ENCODE data around the gene CCDC169.
A peak's percentile ranks its signal among the peaks of the same experiment; 100 is the strongest.

Gene CCDC169

GRCh38 chr13:36293497-36293896 is 4.1 kb downstream of the CCDC169 start:
- no peaks in the 10 kb centered on the region for H3K9me3 ChIP-seq (ENCODE audit: control insufficient read depth, insufficient read depth, low read depth, low read length)
- H3K27ac ChIP-seq (ENCODE audit: extremely low read depth, low read depth, low read length): no peak overlapping the region
- TF ChIP-seq ZNF670 (tag by site-specific recombination; IDR thresholded peaks at IDR 0.05; ENCODE audit: low read depth) (no peak), ZNF266 (tag by site-specific recombination; IDR thresholded peaks at IDR 0.05; ENCODE audit: low read depth) (no peak), MZF1 (tag by site-specific recombination; IDR thresholded peaks at IDR 0.05; ENCODE audit: borderline replicate concordance) (no peak), ZNF777 (tag by site-specific recombination; IDR thresholded peaks at IDR 0.05; ENCODE audit: borderline replicate concordance) (no peak)
- H3K4me3 ChIP-seq (ENCODE audit: low read depth, low read length): no peak overlapping the region
- H3K4me1 ChIP-seq (ENCODE audit: control insufficient read depth, insufficient read depth, low read length): no peaks in the 10 kb centered on the region
- no peaks in the 10 kb centered on the region for H3K36me3 ChIP-seq (ENCODE audit: control insufficient read depth in 2 of 2, insufficient read depth in 1 of 2, low read length in 2 of 2)
- ChIA-PET CTCF (interaction anchor here (0.6 to 2.4 kb wide), 3 partner anchors 9 to 154 kb away, joined by 3 to 13 read pairs (median 4); no protein-coding TSS in a partner anchor), POLR2A (no interaction called here)

- CTCF ChIA-PET: interaction anchor here (0.6 kb wide), 3 partner anchors 35 to 789 kb away, joined by 3 to 5 read pairs (median 4); no protein-coding TSS in a partner anchor
- TF ChIP-seq HOXC10 (CRISPR knock-in tag; IDR thresholded peaks at IDR 0.05) (no peak), ZNF626 (tag by site-specific recombination; IDR thresholded peaks at IDR 0.05) (0 out of 2 replicates have a peak, but pooled peaks have one; percentile 9), OSR2 (tag by site-specific recombination; IDR thresholded peaks at IDR 0.05) (no peak), ZNF549 (tag by site-specific recombination; IDR thresholded peaks at IDR 0.05) (peak; percentile 56; the same call in 1 of the 2 replicates), ZNF26 (tag by site-specific recombination; IDR thresholded peaks at IDR 0.05) (peak; percentile 18; the same call in 1 of the 2 replicates), SETDB1 (IDR thresholded peaks at IDR 0.05; ENCODE audit: insufficient read length, low read length) (peak; percentile 99), ZNF529 (tag by site-specific recombination; IDR thresholded peaks at IDR 0.05; ENCODE audit: insufficient replicate concordance) (peak; percentile 17), ZNF518A (tag by site-specific recombination; conservative IDR thresholded peaks at IDR 0.05; ENCODE audit: low read depth) (0 out of 2 replicates have a peak, but pooled peaks have one; percentile 32)
- no peaks in the 10 kb centered on the region for H3K36me3 ChIP-seq (ENCODE audit: control insufficient read depth in 2 of 2, insufficient read depth in 1 of 2, low read length in 2 of 2)
- no peaks in the 10 kb centered on the region for H3K9me3 ChIP-seq (ENCODE audit: control insufficient read depth, insufficient read depth, low read depth, low read length)
- H3K4me3 ChIP-seq (ENCODE audit: low read depth, low read length): no peak overlapping the region
- H3K27ac ChIP-seq (ENCODE audit: extremely low read depth, low read depth, low read length): no peak overlapping the region
- no peaks in the 10 kb centered on the region for H3K4me1 ChIP-seq (ENCODE audit: control insufficient read depth, insufficient read depth, low read length)
- POLR2A ChIA-PET: no interaction called here
Observed at GRCh38 chr13:36288794-36289391, 8.7 kb downstream of the CCDC169 start.

GRCh38 chr13:36286006-36286405 is 11.6 kb downstream of the CCDC169 start:
- POLR2A ChIA-PET: no interaction called here
- Histone ChIP-seq H3K27ac (ENCODE audit: extremely low read depth, low read depth, low read length) (no peak overlapping the region), H3K4me1 (ENCODE audit: control insufficient read depth, insufficient read depth, low read length) (no peaks in the 10 kb centered on the region), H3K9me3 (ENCODE audit: control insufficient read depth, insufficient read depth, low read depth, low read length) (no peaks in the 10 kb centered on the region), H3K36me3 (ENCODE audit: control insufficient read depth in 2 of 2, insufficient read depth in 1 of 2, low read length in 2 of 2) (no peaks in the 10 kb centered on the region), H3K4me3 (ENCODE audit: low read depth, low read length) (no peak overlapping the region)
- CTCF ChIA-PET: no interaction called here
- TF ChIP-seq ZNF585B (tag by site-specific recombination; IDR thresholded peaks at IDR 0.05) (no peak), ZNF280D (tag by site-specific recombination; IDR thresholded peaks at IDR 0.05) (no peak), HIC1 (tag by site-specific recombination; IDR thresholded peaks at IDR 0.05) (no peak), ZSCAN4 (tag by site-specific recombination; IDR thresholded peaks at IDR 0.05) (no peak), SCRT1 (tag by site-specific recombination; IDR thresholded peaks at IDR 0.05; ENCODE audit: borderline replicate concordance) (no peak)
